ENCODE data around the gene ULBP1. TPM values are rescaled to one million over a fixed set of nuclear protein-coding genes. Genes with fewer than 3 reads are reported as not detected.
A peak's percentile ranks its signal among the peaks of the same experiment; 100 is the strongest.
"Not testable (repeated sequence)": the region's sequence is repeated elsewhere in the genome, so short reads cannot be mapped to it uniquely, and the experiment has no call there.

Gene ULBP1
- total and polyA plus RNA-seq, 8 donors, result 1.1 to 6.0 (median 3.8) TPM

GRCh38 chr6:149918151-149918905 lies 45.4 kb upstream of the ULBP1 start:
- intact Hi-C loops (cut with DNase I), result no loop called here
- no peak for TF ChIP-seq CTCF (IDR thresholded peaks at IDR 0.05)
- DNase-seq, result no peak
- Histone ChIP-seq H3K27me3 (peaks cover 0 to 22% of the 10 kb centered on the region in 2 donors), H3K36me3 (no peaks in the 10 kb centered on the region), H3K27ac (no peak overlapping the region), H3K4me3 (no peak overlapping the region), H3K9me3 (no peaks in the 10 kb centered on the region), H3K4me1 (peaks cover 0 to 10% of the 10 kb centered on the region in 2 donors)
- no peak for ATAC-seq

DNA sequence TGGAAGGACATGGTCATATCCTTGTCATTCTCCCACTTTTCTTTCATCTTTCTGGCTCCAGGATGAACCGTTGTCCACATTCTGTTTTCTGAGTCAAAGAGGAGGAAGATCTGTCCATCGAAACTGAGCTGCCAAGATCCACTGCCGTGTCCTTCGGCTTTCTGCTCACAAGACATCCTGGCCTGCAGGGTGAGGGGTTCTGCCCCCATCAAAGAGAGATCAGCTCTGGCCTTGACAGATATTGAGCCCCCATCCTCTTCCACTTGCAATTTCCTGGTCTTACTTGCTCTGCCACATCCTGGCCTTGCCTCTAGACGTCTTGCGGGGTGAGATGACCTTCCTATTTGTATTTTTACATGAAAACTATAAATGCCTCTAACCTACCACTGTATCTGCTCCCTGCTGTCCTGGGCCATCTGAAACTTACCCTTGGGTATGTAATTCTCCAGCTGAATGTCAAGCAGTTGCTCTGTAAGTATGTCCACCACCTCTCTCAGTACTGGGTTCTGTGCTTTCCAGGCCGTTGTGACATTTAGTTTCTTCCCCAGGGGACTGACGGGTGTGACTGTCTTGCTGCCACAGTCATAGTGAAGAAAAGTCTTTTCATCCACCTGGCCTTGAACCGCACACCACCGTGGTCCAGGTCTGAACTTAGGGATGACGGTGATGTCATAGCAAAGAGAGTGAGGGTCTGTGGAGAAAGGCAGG lies 44.5 kb upstream of the ULBP1 start:
- Histone ChIP-seq H3K4me1 (peaks cover 0 to 14% of the 10 kb centered on the region in 2 donors), H3K27me3 (peaks cover 0 to 32% of the 10 kb centered on the region in 2 donors)
- H3K36me3 ChIP-seq; ATAC-seq; H3K4me3 ChIP-seq; DNase-seq; intact Hi-C loops (cut with DNase I); H3K27ac ChIP-seq; H3K9me3 ChIP-seq: not testable (repeated sequence)

- no peaks in the 10 kb centered on the region for H3K36me3 ChIP-seq
- peaks cover 0 to 18% of the 10 kb centered on the region in 2 donors for H3K4me1 ChIP-seq
- no peak overlapping the region for H3K27ac ChIP-seq
- H3K4me3 ChIP-seq, result no peak overlapping the region
- DNase-seq (no peak), ATAC-seq (no peak)
- H3K27me3 ChIP-seq, result peaks cover 0 to 37% of the 10 kb centered on the region in 2 donors
- TF ChIP-seq CTCF (IDR thresholded peaks at IDR 0.05), result no peak
- H3K9me3 ChIP-seq, result no peaks in the 10 kb centered on the region
- intact Hi-C loops (cut with DNase I), result loop anchor here in 1 of 2 donors (10.0 kb wide), 1 partner anchor 85 kb away; no protein-coding TSS in a partner anchor
These were observed 43.9 kb upstream of the ULBP1 start for GRCh38 chr6:149919834-149920225.

DNA sequence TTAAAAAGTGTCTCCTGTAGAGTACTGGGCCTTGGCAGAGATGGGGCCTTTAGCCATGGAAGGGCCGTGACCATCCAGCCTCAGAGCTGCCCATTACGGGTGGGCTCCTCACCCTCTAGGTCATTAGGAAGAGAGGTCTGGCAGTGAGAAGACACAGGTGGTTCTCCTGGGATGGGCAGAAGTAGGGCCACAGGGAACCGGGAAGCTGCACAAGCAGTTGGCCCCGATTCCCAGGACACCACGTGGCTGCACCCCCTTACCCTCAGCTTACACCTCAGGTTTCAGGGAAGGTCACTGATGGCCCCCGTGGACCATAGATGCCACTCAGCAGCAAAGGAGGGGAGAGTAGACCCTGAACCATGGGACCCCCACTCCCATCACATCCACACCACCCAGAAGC lies 42.4 kb upstream of the ULBP1 start:
- H3K27me3 ChIP-seq, result peaks cover 0 to 52% of the 10 kb centered on the region in 2 donors
- ATAC-seq, result no peak
- intact Hi-C loops (cut with DNase I), result loop anchor here in 1 of 2 donors (10.0 kb wide), 1 partner anchor 87 kb away; no protein-coding TSS in a partner anchor

DNA sequence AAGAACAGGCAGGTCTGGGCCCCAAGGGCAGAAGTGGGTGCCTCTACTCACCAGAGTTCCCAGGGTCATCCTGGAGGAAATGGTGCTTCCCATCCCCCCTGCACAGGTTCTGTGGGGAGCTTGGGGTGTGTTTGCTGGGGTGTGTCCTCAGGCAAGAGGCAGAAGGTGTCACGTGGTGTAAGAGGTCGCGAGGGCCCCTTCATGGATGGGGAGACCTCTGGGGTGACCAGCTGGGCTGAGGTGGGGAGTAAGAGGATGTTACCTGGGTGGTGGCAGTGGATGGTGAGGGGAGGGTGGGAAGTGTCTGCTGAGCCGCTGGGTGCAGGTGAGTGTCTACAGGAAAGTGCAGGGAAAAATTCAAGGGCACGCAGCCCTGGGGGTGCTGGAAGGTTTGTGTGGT lies 41.7 kb upstream of the ULBP1 start:
- not testable (repeated sequence) for H3K36me3 ChIP-seq, DNase-seq, H3K27ac ChIP-seq, H3K9me3 ChIP-seq, ATAC-seq
- intact Hi-C loops (cut with DNase I), result loop anchor here in 1 of 2 donors (10.0 kb wide), 1 partner anchor 87 kb away; no protein-coding TSS in a partner anchor
- Histone ChIP-seq H3K4me3 (peak overlapping the region in 1 of 2 donors; percentile 45), H3K27me3 (peaks cover 0 to 60% of the 10 kb centered on the region in 2 donors), H3K4me1 (peaks cover 0 to 29% of the 10 kb centered on the region in 2 donors)

More for the DNA sequence above, 42.4 kb upstream of the ULBP1 start:
- Histone ChIP-seq H3K36me3 (no peaks in the 10 kb centered on the region), H3K9me3 (no peaks in the 10 kb centered on the region), H3K4me1 (peaks cover 0 to 29% of the 10 kb centered on the region in 2 donors), H3K4me3 (no peak overlapping the region), H3K27ac (no peak overlapping the region)
- TF ChIP-seq CTCF (IDR thresholded peaks at IDR 0.05), result no peak
- no peak for DNase-seq
